ENCODE results near the gene NOTCH4. TPM values are rescaled to one million over a fixed set of nuclear protein-coding genes. Genes with fewer than 3 reads are reported as not detected.

The NOTCH4 gene
- total and polyA plus RNA-seq, 9 of the 15 experiments (the other 6 are each of a cell fraction or from before 2014, with no cell fraction given) = 0.24 to 4.3 (median 1.7) TPM

DNA sequence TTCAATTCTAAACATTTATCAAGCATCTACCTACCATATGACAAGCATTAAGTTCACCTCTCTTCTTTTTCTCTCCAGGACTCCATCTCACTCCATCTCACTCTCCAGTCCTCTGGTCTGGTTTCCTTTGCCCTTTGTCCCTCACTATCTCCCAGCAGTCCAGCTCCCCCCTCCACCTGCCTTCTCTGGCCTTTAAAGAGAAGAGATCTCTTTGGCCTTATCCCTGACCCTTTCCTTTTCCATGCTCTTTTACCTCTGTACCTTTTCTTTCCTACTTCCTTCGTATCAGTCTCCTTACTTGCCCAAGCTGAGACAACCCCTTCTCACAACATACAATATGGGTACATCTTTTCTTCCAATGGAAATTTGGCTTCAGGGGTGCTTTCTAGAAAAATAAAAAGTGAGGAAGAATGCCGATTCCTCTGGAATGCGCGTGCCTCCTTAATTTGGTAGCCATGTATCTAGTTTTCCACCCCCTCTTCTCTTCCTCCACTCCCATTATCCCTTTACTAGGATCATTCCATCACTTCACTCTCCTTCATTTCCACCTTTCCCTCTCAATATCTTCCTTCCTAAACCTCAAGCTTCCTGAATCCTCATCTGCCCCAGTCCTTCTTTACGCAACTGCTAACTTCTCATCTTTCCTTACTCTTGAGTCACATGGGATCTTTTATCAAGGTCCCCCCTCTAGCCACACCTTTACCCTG lies 47.2 kb downstream of the NOTCH4 start (continued):
- no peak for TF ChIP-seq MYBL2 (IDR thresholded peaks at IDR 0.05; ENCODE audit: low read depth)
- TF ChIP-seq MYBL2 (CRISPR knock-in tag; IDR thresholded peaks at IDR 0.05; ENCODE audit: borderline replicate concordance) = no peak
- no peak for TF ChIP-seq RERE (CRISPR knock-in tag; IDR thresholded peaks at IDR 0.05; ENCODE audit: borderline replicate concordance)
- TF ChIP-seq ZNF165 (CRISPR knock-in tag; IDR thresholded peaks at IDR 0.05; ENCODE audit: borderline replicate concordance) = no peak
- TF ChIP-seq, protein P1, sequence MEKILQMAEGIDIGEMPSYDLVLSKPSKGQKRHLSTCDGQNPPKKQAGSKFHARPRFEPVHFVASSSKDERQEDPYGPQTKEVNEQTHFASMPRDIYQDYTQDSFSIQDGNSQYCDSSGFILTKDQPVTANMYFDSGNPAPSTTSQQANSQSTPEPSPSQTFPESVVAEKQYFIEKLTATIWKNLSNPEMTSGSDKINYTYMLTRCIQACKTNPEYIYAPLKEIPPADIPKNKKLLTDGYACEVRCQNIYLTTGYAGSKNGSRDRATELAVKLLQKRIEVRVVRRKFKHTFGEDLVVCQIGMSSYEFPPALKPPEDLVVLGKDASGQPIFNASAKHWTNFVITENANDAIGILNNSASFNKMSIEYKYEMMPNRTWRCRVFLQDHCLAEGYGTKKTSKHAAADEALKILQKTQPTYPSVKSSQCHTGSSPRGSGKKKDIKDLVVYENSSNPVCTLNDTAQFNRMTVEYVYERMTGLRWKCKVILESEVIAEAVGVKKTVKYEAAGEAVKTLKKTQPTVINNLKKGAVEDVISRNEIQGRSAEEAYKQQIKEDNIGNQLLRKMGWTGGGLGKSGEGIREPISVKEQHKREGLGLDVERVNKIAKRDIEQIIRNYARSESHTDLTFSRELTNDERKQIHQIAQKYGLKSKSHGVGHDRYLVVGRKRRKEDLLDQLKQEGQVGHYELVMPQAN (IDR thresholded peaks at IDR 0.05; ENCODE audit: borderline replicate concordance) = peak; percentile 68; the same call in 1 of the 2 replicates
- TF ChIP-seq ZZZ3 (IDR thresholded peaks at IDR 0.05) = peak; percentile 61; the same call in 1 of the 2 replicates
- no peak for TF ChIP-seq SRSF1 (IDR thresholded peaks at IDR 0.05; ENCODE audit: low read depth, low read length)
- TF ChIP-seq ELF4 (CRISPR knock-in tag; IDR thresholded peaks at IDR 0.05) = peak; percentile 90
- 0 out of 2 replicates have a peak, but pooled peaks have one; percentile 48 for TF ChIP-seq JUND (IDR thresholded peaks at IDR 0.05; ENCODE audit: borderline replicate concordance, low read depth, low read length)
- no peak; the same call in 2 of the 3 replicates for TF ChIP-seq JUND (tag; IDR thresholded peaks at IDR 0.05; ENCODE audit: borderline replicate concordance, low read depth, low read length)
- no peak; the same call in 1 of the 2 replicates for TF ChIP-seq CC2D1A (IDR thresholded peaks at IDR 0.05)
- TF ChIP-seq, protein P2, sequence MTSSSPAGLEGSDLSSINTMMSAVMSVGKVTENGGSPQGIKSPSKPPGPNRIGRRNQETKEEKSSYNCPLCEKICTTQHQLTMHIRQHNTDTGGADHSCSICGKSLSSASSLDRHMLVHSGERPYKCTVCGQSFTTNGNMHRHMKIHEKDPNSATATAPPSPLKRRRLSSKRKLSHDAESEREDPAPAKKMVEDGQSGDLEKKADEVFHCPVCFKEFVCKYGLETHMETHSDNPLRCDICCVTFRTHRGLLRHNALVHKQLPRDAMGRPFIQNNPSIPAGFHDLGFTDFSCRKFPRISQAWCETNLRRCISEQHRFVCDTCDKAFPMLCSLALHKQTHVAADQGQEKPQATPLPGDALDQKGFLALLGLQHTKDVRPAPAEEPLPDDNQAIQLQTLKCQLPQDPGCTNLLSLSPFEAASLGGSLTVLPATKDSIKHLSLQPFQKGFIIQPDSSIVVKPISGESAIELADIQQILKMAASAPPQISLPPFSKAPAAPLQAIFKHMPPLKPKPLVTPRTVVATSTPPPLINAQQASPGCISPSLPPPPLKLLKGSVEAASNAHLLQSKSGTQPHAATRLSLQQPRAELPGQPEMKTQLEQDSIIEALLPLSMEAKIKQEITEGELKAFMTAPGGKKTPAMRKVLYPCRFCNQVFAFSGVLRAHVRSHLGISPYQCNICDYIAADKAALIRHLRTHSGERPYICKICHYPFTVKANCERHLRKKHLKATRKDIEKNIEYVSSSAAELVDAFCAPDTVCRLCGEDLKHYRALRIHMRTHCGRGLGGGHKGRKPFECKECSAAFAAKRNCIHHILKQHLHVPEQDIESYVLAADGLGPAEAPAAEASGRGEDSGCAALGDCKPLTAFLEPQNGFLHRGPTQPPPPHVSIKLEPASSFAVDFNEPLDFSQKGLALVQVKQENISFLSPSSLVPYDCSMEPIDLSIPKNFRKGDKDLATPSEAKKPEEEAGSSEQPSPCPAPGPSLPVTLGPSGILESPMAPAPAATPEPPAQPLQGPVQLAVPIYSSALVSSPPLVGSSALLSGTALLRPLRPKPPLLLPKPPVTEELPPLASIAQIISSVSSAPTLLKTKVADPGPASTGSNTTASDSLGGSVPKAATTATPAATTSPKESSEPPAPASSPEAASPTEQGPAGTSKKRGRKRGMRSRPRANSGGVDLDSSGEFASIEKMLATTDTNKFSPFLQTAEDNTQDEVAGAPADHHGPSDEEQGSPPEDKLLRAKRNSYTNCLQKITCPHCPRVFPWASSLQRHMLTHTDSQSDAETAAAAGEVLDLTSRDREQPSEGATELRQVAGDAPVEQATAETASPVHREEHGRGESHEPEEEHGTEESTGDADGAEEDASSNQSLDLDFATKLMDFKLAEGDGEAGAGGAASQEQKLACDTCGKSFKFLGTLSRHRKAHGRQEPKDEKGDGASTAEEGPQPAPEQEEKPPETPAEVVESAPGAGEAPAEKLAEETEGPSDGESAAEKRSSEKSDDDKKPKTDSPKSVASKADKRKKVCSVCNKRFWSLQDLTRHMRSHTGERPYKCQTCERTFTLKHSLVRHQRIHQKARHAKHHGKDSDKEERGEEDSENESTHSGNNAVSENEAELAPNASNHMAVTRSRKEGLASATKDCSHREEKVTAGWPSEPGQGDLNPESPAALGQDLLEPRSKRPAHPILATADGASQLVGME (CRISPR knock-in tag; IDR thresholded peaks at IDR 0.05) = 0 out of 2 replicates have a peak, but pooled peaks have one; percentile 66

Measured in K562 (cell line).